Activated naive CD4-positive, alpha-beta T cell treated with anti-CD3 and anti-CD28 coated beads, Interleukin-2, amount 50 U/mL, for 24 hours (primary cell): ENCODE measurements around the gene LTC4S.

Experiments
- H3K27ac Mint-ChIP-seq: one replicate; pipeline ENCODE4 v1.8.0; 2021; ENCODE audit warnings: mild to moderate bottlenecking, mixed read lengths
- H3K27me3 Mint-ChIP-seq: one replicate; pipeline ENCODE4 v1.8.0; 2021; ENCODE audit warnings: mixed read lengths
- H3K36me3 Mint-ChIP-seq: one replicate; pipeline ENCODE4 v1.8.0; 2021; ENCODE audit warnings: mixed read lengths
- H3K4me1 Mint-ChIP-seq: one replicate; pipeline ENCODE4 v1.8.0; 2021; ENCODE audit warnings: mixed read lengths
- H3K4me3 Mint-ChIP-seq: one replicate; pipeline ENCODE4 v1.8.0; 2021; ENCODE audit warnings: mild to moderate bottlenecking, mixed read lengths
- H3K9me3 Mint-ChIP-seq: one replicate; pipeline ENCODE4 v1.8.0; 2021; ENCODE audit warnings: mixed read lengths

The LTC4S gene

GRCh38 chr5:179821298-179822058 lies 27.7 kb downstream of the LTC4S start:
- no peaks in the 10 kb centered on the region for H3K9me3 Mint-ChIP-seq
- peaks cover 52% of the 10 kb centered on the region for H3K4me1 Mint-ChIP-seq
- H3K4me3 Mint-ChIP-seq: peak overlapping the region; percentile 93
- peaks cover 5% of the 10 kb centered on the region for H3K36me3 Mint-ChIP-seq
- H3K27ac Mint-ChIP-seq: peak overlapping the region; percentile 88
- no peaks in the 10 kb centered on the region for H3K27me3 Mint-ChIP-seq

GRCh38 chr5:179822059-179822432 lies 28.3 kb downstream of the LTC4S start:
- peak overlapping the region; percentile 93 for H3K4me3 Mint-ChIP-seq
- H3K9me3 Mint-ChIP-seq: no peaks in the 10 kb centered on the region
- H3K4me1 Mint-ChIP-seq: peaks cover 56% of the 10 kb centered on the region
- H3K27ac Mint-ChIP-seq: peak overlapping the region; percentile 88
- no peaks in the 10 kb centered on the region for H3K27me3 Mint-ChIP-seq
- peaks cover 5% of the 10 kb centered on the region for H3K36me3 Mint-ChIP-seq

GRCh38 chr5:179822444-179822990 lies 28.7 kb downstream of the LTC4S start:
- peak overlapping the region; percentile 93 for H3K4me3 Mint-ChIP-seq
- peaks cover 5% of the 10 kb centered on the region for H3K36me3 Mint-ChIP-seq
- no peaks in the 10 kb centered on the region for H3K27me3 Mint-ChIP-seq
- H3K4me1 Mint-ChIP-seq: peaks cover 59% of the 10 kb centered on the region
- peak overlapping the region; percentile 51 for H3K27ac Mint-ChIP-seq
- H3K9me3 Mint-ChIP-seq: no peaks in the 10 kb centered on the region

GRCh38 chr5:179823937-179824744 lies 30.4 kb downstream of the LTC4S start:
- Mint-ChIP-seq H3K27ac (no peak overlapping the region), H3K4me1 (peaks cover 57% of the 10 kb centered on the region), H3K27me3 (no peaks in the 10 kb centered on the region), H3K36me3 (peaks cover 13% of the 10 kb centered on the region), H3K4me3 (no peak overlapping the region), H3K9me3 (no peaks in the 10 kb centered on the region)

GRCh38 chr5:179824745-179825112 lies 30.9 kb downstream of the LTC4S start:
- no peak overlapping the region for H3K4me3 Mint-ChIP-seq
- no peaks in the 10 kb centered on the region for H3K27me3 Mint-ChIP-seq
- H3K36me3 Mint-ChIP-seq: peaks cover 15% of the 10 kb centered on the region
- no peaks in the 10 kb centered on the region for H3K9me3 Mint-ChIP-seq
- no peak overlapping the region for H3K27ac Mint-ChIP-seq
- H3K4me1 Mint-ChIP-seq: peaks cover 54% of the 10 kb centered on the region

- H3K27ac Mint-ChIP-seq: peak overlapping the region; percentile 23
- H3K4me1 Mint-ChIP-seq: peaks cover 49% of the 10 kb centered on the region
- H3K36me3 Mint-ChIP-seq: peaks cover 15% of the 10 kb centered on the region
- no peak overlapping the region for H3K4me3 Mint-ChIP-seq
- no peaks in the 10 kb centered on the region for H3K27me3 Mint-ChIP-seq
- H3K9me3 Mint-ChIP-seq: no peaks in the 10 kb centered on the region
Measured at GRCh38 chr5:179825655-179826182, 31.9 kb downstream of the LTC4S start.

GRCh38 chr5:179827680-179828079 lies 33.9 kb downstream of the LTC4S start:
- no peaks in the 10 kb centered on the region for H3K27me3 Mint-ChIP-seq
- peaks cover 40% of the 10 kb centered on the region for H3K4me1 Mint-ChIP-seq
- H3K9me3 Mint-ChIP-seq: no peaks in the 10 kb centered on the region
- H3K36me3 Mint-ChIP-seq: peaks cover 19% of the 10 kb centered on the region
- peak overlapping the region; percentile 84 for H3K27ac Mint-ChIP-seq
- H3K4me3 Mint-ChIP-seq: peak overlapping the region; percentile 15

- peaks cover 25% of the 10 kb centered on the region for H3K36me3 Mint-ChIP-seq
- H3K9me3 Mint-ChIP-seq: no peaks in the 10 kb centered on the region
- peak overlapping the region; percentile 93 for H3K27ac Mint-ChIP-seq
- H3K27me3 Mint-ChIP-seq: no peaks in the 10 kb centered on the region
- no peak overlapping the region for H3K4me3 Mint-ChIP-seq
- peaks cover 33% of the 10 kb centered on the region for H3K4me1 Mint-ChIP-seq
Measured at GRCh38 chr5:179828756-179829421, 35.1 kb downstream of the LTC4S start.

- H3K4me3 Mint-ChIP-seq: no peak overlapping the region
- no peaks in the 10 kb centered on the region for H3K9me3 Mint-ChIP-seq
- peaks cover 22% of the 10 kb centered on the region for H3K36me3 Mint-ChIP-seq
- peaks cover 28% of the 10 kb centered on the region for H3K4me1 Mint-ChIP-seq
- H3K27ac Mint-ChIP-seq: peak overlapping the region; percentile 73
- H3K27me3 Mint-ChIP-seq: no peaks in the 10 kb centered on the region
Measured at GRCh38 chr5:179829732-179830435, 36.1 kb downstream of the LTC4S start.

- Mint-ChIP-seq H3K9me3 (no peaks in the 10 kb centered on the region), H3K4me1 (peaks cover 27% of the 10 kb centered on the region), H3K36me3 (peaks cover 26% of the 10 kb centered on the region), H3K27ac (no peak overlapping the region), H3K27me3 (no peaks in the 10 kb centered on the region), H3K4me3 (no peak overlapping the region)
Measured at GRCh38 chr5:179830818-179831468, 37.2 kb downstream of the LTC4S start.

- Mint-ChIP-seq H3K9me3 (no peaks in the 10 kb centered on the region), H3K4me1 (peaks cover 34% of the 10 kb centered on the region), H3K36me3 (peaks cover 32% of the 10 kb centered on the region), H3K27me3 (no peaks in the 10 kb centered on the region), H3K4me3 (no peak overlapping the region), H3K27ac (peak overlapping the region; percentile 72)
Measured at GRCh38 chr5:179832039-179832745, 38.4 kb downstream of the LTC4S start.

- Mint-ChIP-seq H3K27ac (peak overlapping the region; percentile 77), H3K4me3 (no peak overlapping the region), H3K9me3 (no peaks in the 10 kb centered on the region), H3K4me1 (peaks cover 25% of the 10 kb centered on the region), H3K36me3 (peaks cover 28% of the 10 kb centered on the region), H3K27me3 (no peaks in the 10 kb centered on the region)
Measured at GRCh38 chr5:179833056-179833708, 39.4 kb downstream of the LTC4S start.

GRCh38 chr5:179833709-179834070 lies 39.9 kb downstream of the LTC4S start:
- no peak overlapping the region for H3K27ac Mint-ChIP-seq
- no peak overlapping the region for H3K4me3 Mint-ChIP-seq
- peaks cover 27% of the 10 kb centered on the region for H3K36me3 Mint-ChIP-seq
- H3K4me1 Mint-ChIP-seq: peaks cover 23% of the 10 kb centered on the region
- no peaks in the 10 kb centered on the region for H3K9me3 Mint-ChIP-seq
- H3K27me3 Mint-ChIP-seq: no peaks in the 10 kb centered on the region

GRCh38 chr5:179834120-179834519 lies 40.3 kb downstream of the LTC4S start:
- H3K9me3 Mint-ChIP-seq: no peaks in the 10 kb centered on the region
- no peak overlapping the region for H3K27ac Mint-ChIP-seq
- H3K27me3 Mint-ChIP-seq: no peaks in the 10 kb centered on the region
- peaks cover 25% of the 10 kb centered on the region for H3K36me3 Mint-ChIP-seq
- H3K4me3 Mint-ChIP-seq: no peak overlapping the region
- peaks cover 21% of the 10 kb centered on the region for H3K4me1 Mint-ChIP-seq
